ENCODE data around the gene ADAMTSL4. TPM values are rescaled to one million over a fixed set of nuclear protein-coding genes. Genes with fewer than 3 reads are reported as not detected.

ADAMTSL4 gene
- total RNA-seq, result 46.3 TPM
- long read RNA-seq, full-length matches to known transcripts, result 4 of 32 reads
- long read RNA-seq, partial matches to known transcripts, result 20 of 32 reads
- long read RNA-seq, other reads (novel, unspliced or antisense), result 8 of 32 reads

GRCh38 chr1:150548632-150549495, at the start of gene ADAMTSL4:
Gene ADAMTSL4 (plus strand): TSS chr1:150549408. CDS start chr1:150552289, 2,881 bp downstream.
- Histone ChIP-seq H3K4me1 (peaks cover 54% of the 10 kb centered on the region), H3K36me3 (no peaks in the 10 kb centered on the region), H3K9me3 (replicated peaks) (no peaks in the 10 kb centered on the region), H3K27me3 (ENCODE audit: low read depth) (no peaks in the 10 kb centered on the region), H3K27ac (replicated peaks) (peak within 1 kb of the TSS; percentile 93), H3K4me3 (peak within 1 kb of the TSS; percentile 70)
- DNase-seq, result peak; percentile 62
- peak; percentile 46 for TF ChIP-seq CTCF (IDR thresholded peaks at IDR 0.05; ENCODE audit: borderline replicate concordance)
- intact Hi-C loops (cut with micrococcal nuclease), result no loop called here

GRCh38 chr1:150505431-150505830, 43.8 kb upstream of the ADAMTSL4 start:
- H3K27ac ChIP-seq (replicated peaks), result no peak overlapping the region
- intact Hi-C loops (cut with micrococcal nuclease), result no loop called here
- peaks cover 27% of the 10 kb centered on the region for H3K4me1 ChIP-seq
- DNase-seq, result no peak
- TF ChIP-seq CTCF (IDR thresholded peaks at IDR 0.05; ENCODE audit: borderline replicate concordance), result no peak
- H3K27me3 ChIP-seq (ENCODE audit: low read depth), result no peaks in the 10 kb centered on the region
- H3K4me3 ChIP-seq, result no peak overlapping the region
- H3K36me3 ChIP-seq, result peaks cover 47% of the 10 kb centered on the region
- H3K9me3 ChIP-seq (replicated peaks), result no peaks in the 10 kb centered on the region

- Histone ChIP-seq H3K36me3 (peaks cover 44% of the 10 kb centered on the region), H3K4me3 (peak within 1 kb of the TSS; percentile 59)
Measured at GRCh38 chr1:150507912-150508864, 41.0 kb upstream of the ADAMTSL4 start, which contains the start of gene ECM1. Gene ECM1 (plus strand): TSS chr1:150508109. CDS start chr1:150508210, 101 bp downstream.

GRCh38 chr1:150508982-150509381, 40.2 kb upstream of the ADAMTSL4 start:
- H3K27ac ChIP-seq (replicated peaks), result peak overlapping the region; percentile 86
- intact Hi-C loops (cut with micrococcal nuclease), result no loop called here
- H3K4me1 ChIP-seq, result peaks cover 27% of the 10 kb centered on the region
- H3K36me3 ChIP-seq, result peaks cover 44% of the 10 kb centered on the region
- H3K27me3 ChIP-seq (ENCODE audit: low read depth), result no peaks in the 10 kb centered on the region
- no peaks in the 10 kb centered on the region for H3K9me3 ChIP-seq (replicated peaks)
- peak overlapping the region; percentile 59 for H3K4me3 ChIP-seq
- TF ChIP-seq CTCF (IDR thresholded peaks at IDR 0.05; ENCODE audit: borderline replicate concordance), result no peak
- DNase-seq, result no peak

More at GRCh38 chr1:150507912-150508864, 41.0 kb upstream of the ADAMTSL4 start, which contains the start of gene ECM1:
- intact Hi-C loops (cut with micrococcal nuclease), result no loop called here
- Histone ChIP-seq H3K9me3 (replicated peaks) (no peaks in the 10 kb centered on the region), H3K27ac (replicated peaks) (peak within 1 kb of the TSS; percentile 86), H3K27me3 (ENCODE audit: low read depth) (no peaks in the 10 kb centered on the region), H3K4me1 (peaks cover 27% of the 10 kb centered on the region)
- TF ChIP-seq CTCF (IDR thresholded peaks at IDR 0.05; ENCODE audit: borderline replicate concordance), result no peak
- peak; percentile 61 for DNase-seq

- no peaks in the 10 kb centered on the region for H3K9me3 ChIP-seq (replicated peaks)
- no peaks in the 10 kb centered on the region for H3K27me3 ChIP-seq (ENCODE audit: low read depth)
- intact Hi-C loops (cut with micrococcal nuclease), result no loop called here
- peaks cover 45% of the 10 kb centered on the region for H3K4me1 ChIP-seq
- TF ChIP-seq CTCF (IDR thresholded peaks at IDR 0.05; ENCODE audit: borderline replicate concordance), result no peak
- H3K27ac ChIP-seq (replicated peaks), result no peak overlapping the region
- DNase-seq, result no peak
- H3K4me3 ChIP-seq, result no peak overlapping the region
- peaks cover 20% of the 10 kb centered on the region for H3K36me3 ChIP-seq
Measured at GRCh38 chr1:150511551-150511950, 37.7 kb upstream of the ADAMTSL4 start.

All from left ventricle myocardium inferior (tissue), 1 donor.